MM.1S (cell line): ENCODE measurements around the gene WDR91.

Experiments
- CTCF ChIP-seq: fragments of 300-600 bp; sonication (generic); IDR thresholded peaks from 2 replicates; pipeline ENCODE4 v1.5.1; 2016; ENCODE audit warnings: antibody characterized with exemption, low read length, mixed read lengths
- EZH2 ChIP-seq: fragments of 300-600 bp; sonication (generic); optimal IDR thresholded peaks from 2 replicates; pipeline ENCODE3; 2017; ENCODE audit warnings: low read depth, mild to moderate bottlenecking, antibody characterized with exemption, low read length, mixed read lengths
- EZH2phosphoT487 ChIP-seq: fragments of 300-600 bp; sonication (generic); IDR thresholded peaks from 2 replicates; pipeline ENCODE4 v1.6.1; 2018; ENCODE audit warnings: antibody characterized with exemption, low read length

GRCh38 chr7:135260470-135260869, 49.1 kb upstream of the WDR91 start:
- TF ChIP-seq CTCF (no peak), EZH2phosphoT487 (no peak), EZH2 (no peak)
